IMR-90 (cell line): Measurements from ENCODE around the gene KLC1.

Experiments used
- BHLHE40 ChIP-seq: fragments of 150-350 bp; IDR thresholded peaks from 2 replicates; pipeline ENCODE4 v1.6.1; 2016; ENCODE audit warnings: mild to moderate bottlenecking, low read depth, low read length
- CEBPB ChIP-seq: IDR thresholded peaks from 2 replicates; pipeline ENCODE4 v1.6.1; 2012; ENCODE audit warnings: low read depth, low read length, improper control_type of control experiment
- CTCF ChIP-seq: conservative IDR thresholded peaks from 2 replicates; pipeline ENCODE4 v1.5.1; 2012; ENCODE audit warnings: mild to moderate bottlenecking, low read depth, low read length, improper control_type of control experiment
- ELK1 ChIP-seq: fragments of 150-350 bp; IDR thresholded peaks from 2 replicates; pipeline ENCODE4 v1.6.1; 2016; ENCODE audit warnings: low read depth, mild to moderate bottlenecking, low read length, moderate library complexity, borderline replicate concordance
- FOS ChIP-seq: fragments of 150-350 bp; IDR thresholded peaks from 2 replicates; pipeline ENCODE4 v1.6.1; 2016; ENCODE audit warnings: low read depth, low read length
- MXI1 ChIP-seq: IDR thresholded peaks from 2 replicates; pipeline ENCODE4 v1.6.1; 2012; ENCODE audit warnings: low read depth, mild to moderate bottlenecking, low read length, moderate library complexity, borderline replicate concordance
- POLR2A ChIP-seq: IDR thresholded peaks from 2 replicates; pipeline ENCODE4 v1.6.1; 2012; ENCODE audit warnings: mild to moderate bottlenecking, low read depth, low read length
- RCOR1 ChIP-seq: IDR thresholded peaks from 2 replicates; pipeline ENCODE4 v1.6.1; 2012; ENCODE audit warnings: mild to moderate bottlenecking, low read length, improper control_type of control experiment; ENCODE audit not compliant: insufficient replicate concordance
- SMC3 ChIP-seq: fragments of 150-350 bp; IDR thresholded peaks from 2 replicates; pipeline ENCODE4 v1.6.1; 2016; ENCODE audit warnings: low read depth, mild to moderate bottlenecking, antibody characterized with exemption, low read length, moderate library complexity

GRCh38 chr14:103733651-103734050 is 104.6 kb downstream of the KLC1 start:
- TF ChIP-seq CTCF (no peak), BHLHE40 (no peak), ELK1 (no peak), SMC3 (no peak), POLR2A (no peak), CEBPB (no peak), FOS (no peak), RCOR1 (no peak), MXI1 (no peak)
